PC-3 (cell line): ENCODE measurements around the gene TMEM140. TPM values are rescaled to one million over a fixed set of nuclear protein-coding genes. Genes with fewer than 3 reads are reported as not detected.

Experiments
- ATAC-seq: fragments of 200-7000 bp; cut with Tn5 transposase; 2 replicates; pipeline ENCODE4 v1.9.1; 2020; ENCODE audit warnings: mild to moderate bottlenecking, moderate library complexity
- BruUV-seq: library from RNA; stranded (reverse); fragments of 400-500 nt; replicated peaks from 2 replicates; lab custom pipeline; 2021; lab: Mats Ljungman, UMichigan
- CTCF ChIA-PET: fragments of 300-600 bp; sonication (Branson Sonifier 250); formaldehyde crosslinking; loops from one replicate; lab custom pipeline; 2022; ENCODE audit warnings: antibody characterized with exemption; lab: Charles Lee
- POLR2A ChIA-PET: fragments of 300-600 bp; sonication (Branson Sonifier 250); formaldehyde crosslinking; loops from one replicate; lab custom pipeline; 2022; ENCODE audit warnings: antibody characterized with exemption; ENCODE audit not compliant: unreplicated experiment; lab: Charles Lee
- DNase-seq: peaks from one replicate; pipeline ENCODE4 v3.0.0-alpha.2; 2015
- H2AFZ ChIP-seq: fragments of 300-600 bp; sonication (generic); 2 replicates; pipeline ENCODE4 v1.6.0; 2016; ENCODE audit warnings: antibody characterized with exemption, low read length
- H3F3A ChIP-seq: fragments of 300-600 bp; sonication (generic); one replicate; pipeline ENCODE4 v1.6.0; 2017; ENCODE audit warnings: antibody characterized with exemption, low read length, control low read depth, mild to moderate bottlenecking; ENCODE audit not compliant: unreplicated experiment
- H3K27ac ChIP-seq: fragments of 300-600 bp; sonication (generic); 2 replicates; pipeline ENCODE4 v1.5.1; 2016; ENCODE audit warnings: mild to moderate bottlenecking, low read length
- H3K27me3 ChIP-seq: fragments of 300-600 bp; sonication (generic); 2 replicates; pipeline ENCODE4 v1.6.1; 2016; ENCODE audit warnings: low read length, mixed read lengths
- H3K36me3 ChIP-seq: fragments of 300-600 bp; sonication (generic); 2 replicates; pipeline ENCODE4 v1.6.1; 2016; ENCODE audit warnings: low read depth, mixed run types, low read length, mixed read lengths
- H3K4me1 ChIP-seq: fragments of 300-600 bp; sonication (generic); 2 replicates; pipeline ENCODE4 v1.5.1; 2016; ENCODE audit warnings: low read length; ENCODE audit not compliant: insufficient read depth
- H3K4me2 ChIP-seq: fragments of 300-600 bp; sonication (generic); 2 replicates; pipeline ENCODE4 v1.6.0; 2016; ENCODE audit warnings: low read length
- H3K4me3 ChIP-seq: fragments of 300-600 bp; sonication (generic); 2 replicates; pipeline ENCODE4 v1.5.1; 2016; ENCODE audit warnings: mild to moderate bottlenecking, low read length, mixed read lengths
- H3K79me2 ChIP-seq: fragments of 300-600 bp; sonication (generic); 2 replicates; pipeline ENCODE4 v1.6.1; 2017; ENCODE audit warnings: low read length, mixed read lengths
- H3K9ac ChIP-seq: fragments of 300-600 bp; sonication (generic); 2 replicates; pipeline ENCODE4 v1.6.0; 2016; ENCODE audit warnings: mild to moderate bottlenecking, low read length
- H3K9me2 ChIP-seq: fragments of 300-600 bp; sonication (generic); replicated peaks from 2 replicates; pipeline ENCODE4 v1.6.1; 2016; ENCODE audit warnings: mixed run types, low read length, mixed read lengths
- H3K9me3 ChIP-seq: fragments of 300-600 bp; sonication (generic); 2 replicates; pipeline ENCODE4 v1.6.1; 2016; ENCODE audit warnings: low read length, mixed read lengths
- H4K20me1 ChIP-seq: fragments of 300-600 bp; sonication (generic); 2 replicates; pipeline ENCODE4 v1.6.1; 2016; ENCODE audit warnings: low read length, mixed read lengths
- EZH2 ChIP-seq: fragments of 300-600 bp; sonication (generic); IDR thresholded peaks from one replicate; pipeline ENCODE4 v1.6.1; 2017; ENCODE audit warnings: antibody characterized with exemption, mild to moderate bottlenecking, low read length; ENCODE audit not compliant: unreplicated experiment
- EZH2phosphoT487 ChIP-seq: fragments of 300-600 bp; sonication (generic); IDR thresholded peaks from 2 replicates; pipeline ENCODE4 v1.6.1; 2018; ENCODE audit warnings: mild to moderate bottlenecking, antibody characterized with exemption, low read length, borderline replicate concordance
- intact Hi-C: fragments of 100-400 bp; cut with micrococcal nuclease; formaldehyde crosslinking; loops from 2 replicates; pipeline ENCODE4 v1.9.0; 2023
- total RNA-seq: library from RNA; depleted of rRNA; stranded (reverse); fragments of >200 nt; gene quantifications from 2 replicates; pipeline ENCODE4 v1.2.3, GENCODE V29; 2014
- TF ChIP-seq, protein P1 (sequence below): fragments of 300-600 bp; sonication (generic); conservative IDR thresholded peaks from 2 replicates; pipeline ENCODE4 v1.5.1; 2017; ENCODE audit warnings: antibody characterized with exemption, low read depth, mild to moderate bottlenecking, low read length

Gene TMEM140
- total RNA-seq, 1 experiment from 2014 or later: not detected

DNA sequence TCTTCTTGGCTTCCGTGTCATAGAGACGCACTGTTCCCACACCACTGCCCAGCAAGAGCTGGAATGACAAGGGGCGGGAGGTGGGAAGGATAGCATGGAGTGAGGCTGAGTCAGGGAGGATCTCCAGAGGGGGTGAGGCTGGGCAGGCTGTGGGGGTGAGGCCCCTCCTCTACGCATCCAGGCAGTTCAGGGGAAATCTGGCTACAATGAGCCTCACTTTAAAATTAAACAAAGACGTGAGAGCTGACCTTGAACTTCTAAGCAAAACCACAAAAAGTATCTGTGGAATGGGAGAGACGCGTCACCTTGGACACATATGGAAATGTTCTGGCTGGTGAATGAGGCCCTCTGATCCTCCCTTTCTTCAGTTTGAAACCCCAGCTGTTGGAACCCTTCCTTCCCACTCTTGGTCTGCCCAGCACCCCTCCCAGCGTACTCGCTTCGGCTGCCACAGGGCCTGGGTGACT, 45.8 kb downstream of the TMEM140 start:
- no peaks in the 10 kb centered on the region for H3F3A ChIP-seq
- H3K9me2 ChIP-seq: no peaks in the 10 kb centered on the region
- no peak overlapping the region for H2AFZ ChIP-seq
- ATAC-seq: no peak
- no peak overlapping the region for H3K4me3 ChIP-seq
- no peak overlapping the region for H3K9ac ChIP-seq
- no peaks in the 10 kb centered on the region for H3K4me1 ChIP-seq
- H3K79me2 ChIP-seq: no peaks in the 10 kb centered on the region
- no peaks in the 10 kb centered on the region for H4K20me1 ChIP-seq
- no peaks in the 10 kb centered on the region for H3K9me3 ChIP-seq
- H3K36me3 ChIP-seq: no peaks in the 10 kb centered on the region
- POLR2A ChIA-PET: no interaction called here
- TF ChIP-seq EZH2: no peak
- TF ChIP-seq, protein P1, sequence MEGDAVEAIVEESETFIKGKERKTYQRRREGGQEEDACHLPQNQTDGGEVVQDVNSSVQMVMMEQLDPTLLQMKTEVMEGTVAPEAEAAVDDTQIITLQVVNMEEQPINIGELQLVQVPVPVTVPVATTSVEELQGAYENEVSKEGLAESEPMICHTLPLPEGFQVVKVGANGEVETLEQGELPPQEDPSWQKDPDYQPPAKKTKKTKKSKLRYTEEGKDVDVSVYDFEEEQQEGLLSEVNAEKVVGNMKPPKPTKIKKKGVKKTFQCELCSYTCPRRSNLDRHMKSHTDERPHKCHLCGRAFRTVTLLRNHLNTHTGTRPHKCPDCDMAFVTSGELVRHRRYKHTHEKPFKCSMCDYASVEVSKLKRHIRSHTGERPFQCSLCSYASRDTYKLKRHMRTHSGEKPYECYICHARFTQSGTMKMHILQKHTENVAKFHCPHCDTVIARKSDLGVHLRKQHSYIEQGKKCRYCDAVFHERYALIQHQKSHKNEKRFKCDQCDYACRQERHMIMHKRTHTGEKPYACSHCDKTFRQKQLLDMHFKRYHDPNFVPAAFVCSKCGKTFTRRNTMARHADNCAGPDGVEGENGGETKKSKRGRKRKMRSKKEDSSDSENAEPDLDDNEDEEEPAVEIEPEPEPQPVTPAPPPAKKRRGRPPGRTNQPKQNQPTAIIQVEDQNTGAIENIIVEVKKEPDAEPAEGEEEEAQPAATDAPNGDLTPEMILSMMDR: no peak
- no peak for TF ChIP-seq EZH2phosphoT487
- DNase-seq: no peak
- CTCF ChIA-PET: no interaction called here
- BruUV-seq: no TSS peak
- no peaks in the 10 kb centered on the region for H3K27me3 ChIP-seq
- H3K27ac ChIP-seq: no peak overlapping the region
- H3K4me2 ChIP-seq: no peak overlapping the region
- intact Hi-C loops: no loop called here

DNA sequence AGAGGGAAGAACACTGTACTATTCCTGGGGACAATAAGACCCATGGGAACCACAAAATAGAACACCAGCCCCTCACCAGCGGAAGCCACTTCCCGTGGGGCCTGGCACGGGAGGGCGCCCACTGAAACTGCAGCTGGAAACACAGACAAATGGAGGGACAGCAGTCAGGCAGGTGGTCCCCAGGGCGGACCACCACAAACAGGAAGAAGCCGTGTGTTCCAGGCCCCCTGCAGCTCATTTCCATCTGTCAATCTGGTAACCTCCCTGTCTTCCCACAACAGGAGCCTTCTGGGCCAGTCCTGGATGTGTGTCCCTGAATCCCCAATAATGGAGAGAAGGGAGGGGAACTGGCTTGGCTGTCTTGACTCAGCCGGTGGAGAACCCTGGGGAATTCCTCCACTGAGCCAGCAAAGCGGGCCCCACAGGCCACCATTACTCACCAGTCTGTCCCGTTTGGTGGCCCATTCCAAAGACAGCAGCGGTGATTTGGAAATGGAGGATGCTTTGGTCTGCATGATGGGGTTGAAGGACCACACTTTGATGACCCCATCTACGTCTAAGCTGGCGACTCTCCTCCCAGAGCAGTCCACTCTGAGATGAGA, 46.7 kb downstream of the TMEM140 start:
- no peaks in the 10 kb centered on the region for H3K9me2 ChIP-seq
- H3K9ac ChIP-seq: no peak overlapping the region
- H3K27ac ChIP-seq: no peak overlapping the region
- H3K79me2 ChIP-seq: no peaks in the 10 kb centered on the region
- H3K9me3 ChIP-seq: no peaks in the 10 kb centered on the region
- no peaks in the 10 kb centered on the region for H3F3A ChIP-seq
- no peak overlapping the region for H3K4me2 ChIP-seq
- intact Hi-C loops: no loop called here
- no peaks in the 10 kb centered on the region for H3K4me1 ChIP-seq
- ChIA-PET POLR2A (no interaction called here), CTCF (no interaction called here)
- TF ChIP-seq EZH2: no peak
- TF ChIP-seq, protein P1: no peak
- no peak for TF ChIP-seq EZH2phosphoT487
- no peaks in the 10 kb centered on the region for H3K27me3 ChIP-seq
- no peaks in the 10 kb centered on the region for H4K20me1 ChIP-seq
- DNase-seq (no peak), ATAC-seq (no peak)
- H3K36me3 ChIP-seq: no peaks in the 10 kb centered on the region
- H3K4me3 ChIP-seq: no peak overlapping the region
- BruUV-seq: no TSS peak
- no peak overlapping the region for H2AFZ ChIP-seq

DNA sequence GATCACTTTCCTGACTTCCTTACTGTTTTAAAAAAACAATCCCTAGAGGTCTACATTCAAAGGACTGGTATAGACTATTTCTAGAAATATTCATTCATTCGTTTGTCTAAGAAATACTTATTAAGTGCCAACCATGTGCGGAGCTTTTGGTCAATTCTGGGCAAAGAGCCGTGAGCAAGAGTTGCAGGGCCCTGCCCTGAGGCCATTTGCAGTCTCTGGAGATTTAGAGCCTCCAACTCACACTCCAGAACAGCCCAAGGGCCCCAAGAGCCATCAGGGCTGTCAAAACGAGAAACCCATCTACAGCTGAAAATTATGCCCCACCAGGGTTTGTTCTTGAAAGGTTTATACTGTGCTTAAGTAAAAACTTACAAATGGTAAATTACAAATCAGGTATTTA, 47.3 kb downstream of the TMEM140 start:
- H2AFZ ChIP-seq: no peak overlapping the region
- no TSS peak for BruUV-seq
- H3K4me3 ChIP-seq: no peak overlapping the region
- intact Hi-C loops: no loop called here
- no peaks in the 10 kb centered on the region for H4K20me1 ChIP-seq
- CTCF ChIA-PET: no interaction called here
- POLR2A ChIA-PET: no interaction called here
- H3K27me3 ChIP-seq: no peaks in the 10 kb centered on the region
- H3K4me1 ChIP-seq: no peaks in the 10 kb centered on the region
- H3K9ac ChIP-seq: no peak overlapping the region
- DNase-seq: no peak
- no peaks in the 10 kb centered on the region for H3K79me2 ChIP-seq
- no peak overlapping the region for H3K4me2 ChIP-seq
- no peaks in the 10 kb centered on the region for H3K9me2 ChIP-seq
- no peak for ATAC-seq
- no peak overlapping the region for H3K27ac ChIP-seq
- H3K36me3 ChIP-seq: no peaks in the 10 kb centered on the region
- no peaks in the 10 kb centered on the region for H3F3A ChIP-seq
- H3K9me3 ChIP-seq: no peaks in the 10 kb centered on the region
- TF ChIP-seq EZH2: no peak
- no peak for TF ChIP-seq EZH2phosphoT487
- TF ChIP-seq, protein P1: no peak
